Neural progenitor cell (in vitro differentiated cells): ENCODE measurements around the gene DOCK9. TPM values are rescaled to one million over a fixed set of nuclear protein-coding genes. Genes with fewer than 3 reads are reported as not detected.

Source experiments
- DNase-seq: peaks from one replicate; pipeline ENCODE4 v3.0.0-alpha.2; 2016; ENCODE audit warnings: low spot score
- H2AFZ ChIP-seq: fragments of 200-600 bp; sonication (generic); replicated peaks from 2 replicates; pipeline ENCODE4 v1.6.1; 2016; ENCODE audit warnings: antibody characterized with exemption
- H3F3A ChIP-seq: fragments of 200-600 bp; sonication (generic); 2 replicates; pipeline ENCODE4 v1.6.1; 2016; ENCODE audit warnings: antibody characterized with exemption, low read depth
- H3K27ac ChIP-seq: fragments of 200-600 bp; sonication (generic); 2 replicates; pipeline ENCODE4 v1.5.1; 2016; ENCODE audit warnings: mild to moderate bottlenecking
- H3K27me3 ChIP-seq: fragments of 200-600 bp; sonication (generic); 2 replicates; pipeline ENCODE4 v1.6.1; 2016; ENCODE audit warnings: mild to moderate bottlenecking, moderate library complexity
- H3K36me3 ChIP-seq: fragments of 200-600 bp; sonication (generic); 2 replicates; pipeline ENCODE4 v1.5.1; 2016
- H3K4me1 ChIP-seq: fragments of 200-600 bp; sonication (generic); 2 replicates; pipeline ENCODE4 v1.6.1; 2016; ENCODE audit warnings: mixed run types
- H3K4me2 ChIP-seq: fragments of 200-600 bp; sonication (generic); 2 replicates; pipeline ENCODE4 v1.6.1; 2016
- H3K4me3 ChIP-seq: fragments of 200-600 bp; sonication (generic); 2 replicates; pipeline ENCODE4 v1.5.1; 2016
- H3K79me2 ChIP-seq: fragments of 200-600 bp; sonication (generic); 2 replicates; pipeline ENCODE4 v1.6.1; 2016; ENCODE audit warnings: low read depth
- H3K9ac ChIP-seq: fragments of 200-600 bp; sonication (generic); 2 replicates; pipeline ENCODE4 v1.6.1; 2016
- H3K9me3 ChIP-seq: fragments of 200-600 bp; sonication (generic); 2 replicates; pipeline ENCODE4 v1.5.1; 2016; ENCODE audit warnings: low read depth
- H4K20me1 ChIP-seq: fragments of 200-600 bp; sonication (generic); 2 replicates; pipeline ENCODE4 v1.6.1; 2016; ENCODE audit warnings: low read depth
- H3K27ac Mint-ChIP-seq: 3 replicates; pipeline ENCODE4 v1.8.0; 2021; ENCODE audit warnings: mixed read lengths
- H3K27me3 Mint-ChIP-seq: 2 replicates; pipeline ENCODE4 v1.8.0; 2022; ENCODE audit warnings: low read depth, mild to moderate bottlenecking, inconsistent platforms, moderate library complexity, mixed read lengths; ENCODE audit not compliant: insufficient read depth
- H3K36me3 Mint-ChIP-seq: 3 replicates; pipeline ENCODE4 v1.8.0; 2021; ENCODE audit warnings: mixed read lengths
- H3K4me1 Mint-ChIP-seq: 3 replicates; pipeline ENCODE4 v1.8.0; 2021; ENCODE audit warnings: mixed read lengths
- H3K4me3 Mint-ChIP-seq: 3 replicates; pipeline ENCODE4 v1.8.0; 2021; ENCODE audit warnings: mild to moderate bottlenecking, moderate library complexity, mixed read lengths
- H3K9me3 Mint-ChIP-seq: 3 replicates; pipeline ENCODE4 v1.8.0; 2020; ENCODE audit warnings: mixed read lengths
- CTCF ChIP-seq: fragments of 200-600 bp; sonication (generic); IDR thresholded peaks from 2 replicates; pipeline ENCODE4 v1.5.1; 2017; ENCODE audit warnings: antibody characterized with exemption, mild to moderate bottlenecking
- EZH2 ChIP-seq: fragments of 200-600 bp; sonication (generic); IDR thresholded peaks from 2 replicates; pipeline ENCODE4 v1.6.1; 2017; ENCODE audit warnings: antibody characterized with exemption, mild to moderate bottlenecking, moderate library complexity
- EZH2phosphoT487 ChIP-seq: fragments of 200-600 bp; sonication (generic); IDR thresholded peaks from 2 replicates; pipeline ENCODE4 v1.6.1; 2017; ENCODE audit warnings: antibody characterized with exemption
- total RNA-seq: library from RNA; depleted of rRNA; stranded (reverse); fragments of >200 nt; gene quantifications from 2 replicates; pipeline ENCODE4 v1.2.3, GENCODE V29; 2015; ENCODE audit warnings: low replicate concordance

Gene DOCK9
- total RNA-seq, 1 donor from 2014 or later: 16.6 TPM

- Histone ChIP-seq H3K4me1 (peaks cover 13% of the 10 kb centered on the region), H3K9ac (no peak overlapping the region), H2AFZ (peak overlapping the region; percentile 57), H3K4me2 (no peak overlapping the region), H3K36me3 (no peaks in the 10 kb centered on the region), H3K27ac (no peak overlapping the region), H3K4me3 (no peak overlapping the region), H4K20me1 (no peaks in the 10 kb centered on the region), H3K27me3 (no peaks in the 10 kb centered on the region), H3F3A (no peaks in the 10 kb centered on the region), H3K79me2 (no peaks in the 10 kb centered on the region), H3K9me3 (no peaks in the 10 kb centered on the region)
- H3K4me1 Mint-ChIP-seq: peaks cover 8% of the 10 kb centered on the region
- H3K36me3 Mint-ChIP-seq: peaks cover 4% of the 10 kb centered on the region
- no peak for TF ChIP-seq CTCF
- no peak for TF ChIP-seq EZH2
- TF ChIP-seq EZH2phosphoT487: no peak
- no peak overlapping the region for H3K4me3 Mint-ChIP-seq
- H3K27me3 Mint-ChIP-seq: no peaks in the 10 kb centered on the region
- no peak for DNase-seq
- no peak overlapping the region for H3K27ac Mint-ChIP-seq
- H3K9me3 Mint-ChIP-seq: peaks cover 4% of the 10 kb centered on the region
Measured at GRCh38 chr13:98878486-98879126, 99.3 kb downstream of the DOCK9 start.

- no peak for DNase-seq
- Histone ChIP-seq H2AFZ (no peak overlapping the region), H3K9me3 (no peaks in the 10 kb centered on the region), H3K79me2 (no peaks in the 10 kb centered on the region), H3F3A (no peaks in the 10 kb centered on the region), H3K4me3 (no peak overlapping the region), H3K27ac (no peak overlapping the region), H3K27me3 (no peaks in the 10 kb centered on the region), H3K4me2 (no peak overlapping the region), H3K9ac (no peak overlapping the region), H4K20me1 (no peaks in the 10 kb centered on the region), H3K36me3 (no peaks in the 10 kb centered on the region), H3K4me1 (peaks cover 13% of the 10 kb centered on the region)
- Mint-ChIP-seq H3K4me3 (no peak overlapping the region), H3K27ac (no peak overlapping the region), H3K4me1 (peaks cover 8% of the 10 kb centered on the region), H3K27me3 (no peaks in the 10 kb centered on the region), H3K36me3 (peaks cover 8% of the 10 kb centered on the region), H3K9me3 (peaks cover 9% of the 10 kb centered on the region)
- TF ChIP-seq CTCF: no peak
- TF ChIP-seq EZH2phosphoT487: no peak
- TF ChIP-seq EZH2: no peak
Measured at GRCh38 chr13:98877936-98878335, 99.9 kb downstream of the DOCK9 start.

- no peak overlapping the region for H2AFZ ChIP-seq
Measured at GRCh38 chr13:98877466-98877865, 100.4 kb downstream of the DOCK9 start.

More at GRCh38 chr13:98877466-98877865, 100.4 kb downstream of the DOCK9 start:
- Histone ChIP-seq H3K79me2 (no peaks in the 10 kb centered on the region), H3K4me1 (peaks cover 13% of the 10 kb centered on the region), H3K9ac (no peak overlapping the region), H3K27ac (no peak overlapping the region), H4K20me1 (no peaks in the 10 kb centered on the region), H3K9me3 (no peaks in the 10 kb centered on the region), H3F3A (no peaks in the 10 kb centered on the region), H3K27me3 (no peaks in the 10 kb centered on the region), H3K4me2 (no peak overlapping the region), H3K4me3 (no peak overlapping the region), H3K36me3 (no peaks in the 10 kb centered on the region)
- Mint-ChIP-seq H3K9me3 (peaks cover 10% of the 10 kb centered on the region), H3K27ac (no peak overlapping the region), H3K36me3 (peaks cover 9% of the 10 kb centered on the region), H3K4me1 (peaks cover 8% of the 10 kb centered on the region), H3K4me3 (no peak overlapping the region), H3K27me3 (no peaks in the 10 kb centered on the region)
- TF ChIP-seq EZH2 (no peak), CTCF (no peak), EZH2phosphoT487 (no peak)
- no peak for DNase-seq
